ENCODE data around the gene ATP2A2. TPM values are rescaled to one million over a fixed set of nuclear protein-coding genes. Genes with fewer than 3 reads are reported as not detected.

ATP2A2 gene
- total RNA-seq, result 100 to 1,000 TPM; 170 to 231 (median 177) TPM

- H3K4me1 ChIP-seq, result peaks cover 47 to 69% (median 63%) of the 10 kb centered on the region in 4 donors
- peak within 1 kb of the TSS; percentile 99 to 100 (median 100) for H3K27ac ChIP-seq (replicated peaks in 1 of 4)
- WGBS, result 0% methylated on average over 36 of the region's 108 CpGs
- TF ChIP-seq, protein P1, sequence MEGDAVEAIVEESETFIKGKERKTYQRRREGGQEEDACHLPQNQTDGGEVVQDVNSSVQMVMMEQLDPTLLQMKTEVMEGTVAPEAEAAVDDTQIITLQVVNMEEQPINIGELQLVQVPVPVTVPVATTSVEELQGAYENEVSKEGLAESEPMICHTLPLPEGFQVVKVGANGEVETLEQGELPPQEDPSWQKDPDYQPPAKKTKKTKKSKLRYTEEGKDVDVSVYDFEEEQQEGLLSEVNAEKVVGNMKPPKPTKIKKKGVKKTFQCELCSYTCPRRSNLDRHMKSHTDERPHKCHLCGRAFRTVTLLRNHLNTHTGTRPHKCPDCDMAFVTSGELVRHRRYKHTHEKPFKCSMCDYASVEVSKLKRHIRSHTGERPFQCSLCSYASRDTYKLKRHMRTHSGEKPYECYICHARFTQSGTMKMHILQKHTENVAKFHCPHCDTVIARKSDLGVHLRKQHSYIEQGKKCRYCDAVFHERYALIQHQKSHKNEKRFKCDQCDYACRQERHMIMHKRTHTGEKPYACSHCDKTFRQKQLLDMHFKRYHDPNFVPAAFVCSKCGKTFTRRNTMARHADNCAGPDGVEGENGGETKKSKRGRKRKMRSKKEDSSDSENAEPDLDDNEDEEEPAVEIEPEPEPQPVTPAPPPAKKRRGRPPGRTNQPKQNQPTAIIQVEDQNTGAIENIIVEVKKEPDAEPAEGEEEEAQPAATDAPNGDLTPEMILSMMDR (IDR thresholded peaks at IDR 0.05), result no peak
- TF ChIP-seq POLR2A (IDR thresholded peaks at IDR 0.05; ENCODE audit: low read depth), result peak; percentile 64
- TF ChIP-seq POLR2AphosphoS5 (IDR thresholded peaks at IDR 0.05), result peak; percentile 86 to 95
- TF ChIP-seq EP300 (IDR thresholded peaks at IDR 0.05), result no peak
- no peaks in the 10 kb centered on the region for H3K9me3 ChIP-seq
- H3K4me3 ChIP-seq, result peak within 1 kb of the TSS; percentile 84 to 96 (median 92)
- intact Hi-C loops (cut with DNase I), result loop anchor here (5.0 kb wide), 1 partner anchor 179 kb away; no protein-coding TSS in a partner anchor
- H3K36me3 ChIP-seq, result peaks cover 0 to 42% (median 2%) of the 10 kb centered on the region in 4 donors
- no peaks in the 10 kb centered on the region for H3K27me3 ChIP-seq
- DNase-seq (ENCODE audit: extremely low spot score), result peak; percentile 95
These were observed at the start of gene ATP2A2 for GRCh38 chr12:110280779-110281548. TSS of gene ATP2A2 (plus strand) at chr12:110281247. CDS start at chr12:110281790, 543 bp downstream.

GRCh38 chr12:110233212-110233903 is 47.7 kb upstream of the ATP2A2 start:
- H3K36me3 ChIP-seq, result no peaks in the 10 kb centered on the region
- TF ChIP-seq POLR2A (IDR thresholded peaks at IDR 0.05; ENCODE audit: low read depth), result no peak
- no peak for TF ChIP-seq EP300 (IDR thresholded peaks at IDR 0.05)
- no peak for TF ChIP-seq POLR2AphosphoS5 (IDR thresholded peaks at IDR 0.05)
- TF ChIP-seq, protein P1 (IDR thresholded peaks at IDR 0.05), result no peak
- peak overlapping the region in 2 of 4 donors; percentile 22 to 31 for H3K27ac ChIP-seq (replicated peaks in 1 of 4)
- intact Hi-C loops (cut with DNase I), result no loop called here
- DNase-seq (ENCODE audit: extremely low spot score), result no peak
- 72% methylated on average over 6 of the region's 6 CpGs for WGBS
- H3K9me3 ChIP-seq, result no peaks in the 10 kb centered on the region
- H3K4me1 ChIP-seq, result peaks cover 13 to 34% (median 20%) of the 10 kb centered on the region in 4 donors
- no peaks in the 10 kb centered on the region for H3K27me3 ChIP-seq
- H3K4me3 ChIP-seq, result no peak overlapping the region

GRCh38 chr12:110234331-110234751 is 46.7 kb upstream of the ATP2A2 start:
- Histone ChIP-seq H3K4me3 (no peak overlapping the region), H3K9me3 (no peaks in the 10 kb centered on the region), H3K4me1 (peaks cover 13 to 34% (median 20%) of the 10 kb centered on the region in 4 donors), H3K36me3 (no peaks in the 10 kb centered on the region), H3K27ac (replicated peaks in 1 of 4) (peak overlapping the region in 3 of 4 donors; percentile 10 to 18 (median 11)), H3K27me3 (no peaks in the 10 kb centered on the region)
- 42% methylated on average over 2 of the region's 2 CpGs for WGBS
- intact Hi-C loops (cut with DNase I), result no loop called here
- TF ChIP-seq, protein P1 (IDR thresholded peaks at IDR 0.05), result no peak
- no peak for TF ChIP-seq POLR2A (IDR thresholded peaks at IDR 0.05; ENCODE audit: low read depth)
- TF ChIP-seq EP300 (IDR thresholded peaks at IDR 0.05), result no peak
- no peak for TF ChIP-seq POLR2AphosphoS5 (IDR thresholded peaks at IDR 0.05)
- no peak for DNase-seq (ENCODE audit: extremely low spot score)

GRCh38 chr12:110234755-110235154 is 46.3 kb upstream of the ATP2A2 start:
- Histone ChIP-seq H3K9me3 (no peaks in the 10 kb centered on the region), H3K4me3 (no peak overlapping the region), H3K36me3 (no peaks in the 10 kb centered on the region), H3K4me1 (peaks cover 13 to 34% (median 20%) of the 10 kb centered on the region in 4 donors), H3K27ac (replicated peaks in 1 of 4) (peak overlapping the region; percentile 10 to 18 (median 13)), H3K27me3 (no peaks in the 10 kb centered on the region)
- WGBS, result 25% methylated on average over 3 of the region's 3 CpGs
- TF ChIP-seq, protein P1 (IDR thresholded peaks at IDR 0.05), result no peak
- TF ChIP-seq POLR2AphosphoS5 (IDR thresholded peaks at IDR 0.05) (no peak), EP300 (IDR thresholded peaks at IDR 0.05) (no peak), POLR2A (IDR thresholded peaks at IDR 0.05; ENCODE audit: low read depth) (no peak)
- intact Hi-C loops (cut with DNase I), result no loop called here
- no peak for DNase-seq (ENCODE audit: extremely low spot score)
